ENCODE data around the gene COMMD6. TPM values are rescaled to one million over a fixed set of nuclear protein-coding genes. Genes with fewer than 3 reads are reported as not detected.

COMMD6 gene
- total and polyA plus RNA-seq, 2 experiments from 2014 or later: 34.9 to 339 TPM

DNA sequence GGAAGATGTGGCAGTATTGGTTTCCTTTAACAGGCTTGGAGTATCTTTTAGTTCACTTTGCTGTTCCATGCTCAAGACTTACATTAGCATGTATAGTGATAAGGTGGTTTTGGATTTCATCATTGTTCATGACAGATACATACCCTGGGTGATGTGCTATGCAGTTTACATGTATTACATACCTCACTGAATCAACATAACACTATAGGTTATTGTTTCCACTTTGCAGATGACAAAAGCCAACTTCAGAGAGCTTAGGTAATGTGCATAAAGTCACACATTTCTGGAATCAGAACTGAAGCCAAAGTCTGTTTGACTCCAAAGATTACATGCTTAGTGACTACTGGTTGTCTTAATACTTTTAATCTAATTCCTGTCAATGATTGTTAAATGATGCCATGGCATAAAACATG, 7.1 kb downstream of the COMMD6 start:
- 0 out of 2 replicates have a peak, but pooled peaks cover 8% of the 10 kb centered on the region for H4K20me1 ChIP-seq (replicated peaks; ENCODE audit: insufficient read depth)

DNA sequence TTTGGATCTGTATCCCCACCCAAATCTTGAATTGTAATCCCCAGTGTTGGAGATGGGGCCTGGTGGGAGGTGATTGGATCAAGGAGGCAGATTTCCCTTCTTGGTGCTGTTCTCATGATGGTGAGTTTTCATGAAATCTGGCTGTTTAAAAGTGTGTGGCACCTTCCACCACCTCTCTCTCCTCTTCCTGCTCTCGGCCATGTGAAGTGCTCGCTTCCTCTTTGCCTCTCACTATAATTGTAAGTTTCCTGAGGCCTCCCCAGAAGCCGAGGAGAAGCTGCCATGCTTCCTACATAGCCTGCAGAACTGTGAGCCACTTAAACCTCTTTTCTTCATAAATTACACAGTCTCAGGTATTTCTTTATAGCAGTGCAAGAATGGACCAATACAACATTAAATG, 15.7 kb downstream of the COMMD6 start:
- H3K36me3 ChIP-seq (ENCODE audit: insufficient read depth): no peaks in the 10 kb centered on the region; the same call in none of the 2 replicates
- H3K27me3 ChIP-seq (ENCODE audit: insufficient read depth): no peaks in the 10 kb centered on the region
- no peaks in the 10 kb centered on the region for H3K4me1 ChIP-seq (ENCODE audit: insufficient read depth)
- ATAC-seq: no peak
- no peak for DNase-seq (ENCODE audit: low spot score)
- no peaks in the 10 kb centered on the region for H4K20me1 ChIP-seq (replicated peaks; ENCODE audit: insufficient read depth)
- peaks cover 43% of the 10 kb centered on the region for H3K36me3 Mint-ChIP-seq (ENCODE audit: low read depth)
- no peaks in the 10 kb centered on the region for H3K27me3 Mint-ChIP-seq (ENCODE audit: insufficient read depth, low read depth, poor library complexity)
- H2AFZ ChIP-seq: no peak overlapping the region
- peaks cover 3% of the 10 kb centered on the region; the same call in 1 of the 2 replicates for H3K9me2 ChIP-seq (ENCODE audit: insufficient read depth)
- H3K79me2 ChIP-seq (replicated peaks; ENCODE audit: insufficient read depth): no peaks in the 10 kb centered on the region
- H3K4me1 Mint-ChIP-seq: peaks cover 6% of the 10 kb centered on the region
- no peak overlapping the region for H3K27ac Mint-ChIP-seq
- H3F3A ChIP-seq (replicated peaks; ENCODE audit: low read depth): no peaks in the 10 kb centered on the region
- H3K9me3 Mint-ChIP-seq: peaks cover 39% of the 10 kb centered on the region
- H3K4me2 ChIP-seq: no peak overlapping the region
- H3K4me3 Mint-ChIP-seq: no peak overlapping the region
- H3K27ac ChIP-seq (ENCODE audit: low read depth): no peak overlapping the region
- no peak overlapping the region for H3K4me3 ChIP-seq
- TF ChIP-seq POLR2AphosphoS5 (IDR thresholded peaks at IDR 0.05; ENCODE audit: low read depth) (no peak), ZNF331 (CRISPR knock-in tag; IDR thresholded peaks at IDR 0.05; ENCODE audit: low read depth) (no peak), NANOG (IDR thresholded peaks at IDR 0.05; ENCODE audit: borderline replicate concordance) (no peak), CREB1 (CRISPR knock-in tag; IDR thresholded peaks at IDR 0.05; ENCODE audit: low read depth) (no peak), ZNF114 (CRISPR knock-in tag; IDR thresholded peaks at IDR 0.05) (no peak), EZH2 (IDR thresholded peaks at IDR 0.05; ENCODE audit: low read depth, unreplicated experiment) (no peak)
- TF ChIP-seq, protein P1, sequence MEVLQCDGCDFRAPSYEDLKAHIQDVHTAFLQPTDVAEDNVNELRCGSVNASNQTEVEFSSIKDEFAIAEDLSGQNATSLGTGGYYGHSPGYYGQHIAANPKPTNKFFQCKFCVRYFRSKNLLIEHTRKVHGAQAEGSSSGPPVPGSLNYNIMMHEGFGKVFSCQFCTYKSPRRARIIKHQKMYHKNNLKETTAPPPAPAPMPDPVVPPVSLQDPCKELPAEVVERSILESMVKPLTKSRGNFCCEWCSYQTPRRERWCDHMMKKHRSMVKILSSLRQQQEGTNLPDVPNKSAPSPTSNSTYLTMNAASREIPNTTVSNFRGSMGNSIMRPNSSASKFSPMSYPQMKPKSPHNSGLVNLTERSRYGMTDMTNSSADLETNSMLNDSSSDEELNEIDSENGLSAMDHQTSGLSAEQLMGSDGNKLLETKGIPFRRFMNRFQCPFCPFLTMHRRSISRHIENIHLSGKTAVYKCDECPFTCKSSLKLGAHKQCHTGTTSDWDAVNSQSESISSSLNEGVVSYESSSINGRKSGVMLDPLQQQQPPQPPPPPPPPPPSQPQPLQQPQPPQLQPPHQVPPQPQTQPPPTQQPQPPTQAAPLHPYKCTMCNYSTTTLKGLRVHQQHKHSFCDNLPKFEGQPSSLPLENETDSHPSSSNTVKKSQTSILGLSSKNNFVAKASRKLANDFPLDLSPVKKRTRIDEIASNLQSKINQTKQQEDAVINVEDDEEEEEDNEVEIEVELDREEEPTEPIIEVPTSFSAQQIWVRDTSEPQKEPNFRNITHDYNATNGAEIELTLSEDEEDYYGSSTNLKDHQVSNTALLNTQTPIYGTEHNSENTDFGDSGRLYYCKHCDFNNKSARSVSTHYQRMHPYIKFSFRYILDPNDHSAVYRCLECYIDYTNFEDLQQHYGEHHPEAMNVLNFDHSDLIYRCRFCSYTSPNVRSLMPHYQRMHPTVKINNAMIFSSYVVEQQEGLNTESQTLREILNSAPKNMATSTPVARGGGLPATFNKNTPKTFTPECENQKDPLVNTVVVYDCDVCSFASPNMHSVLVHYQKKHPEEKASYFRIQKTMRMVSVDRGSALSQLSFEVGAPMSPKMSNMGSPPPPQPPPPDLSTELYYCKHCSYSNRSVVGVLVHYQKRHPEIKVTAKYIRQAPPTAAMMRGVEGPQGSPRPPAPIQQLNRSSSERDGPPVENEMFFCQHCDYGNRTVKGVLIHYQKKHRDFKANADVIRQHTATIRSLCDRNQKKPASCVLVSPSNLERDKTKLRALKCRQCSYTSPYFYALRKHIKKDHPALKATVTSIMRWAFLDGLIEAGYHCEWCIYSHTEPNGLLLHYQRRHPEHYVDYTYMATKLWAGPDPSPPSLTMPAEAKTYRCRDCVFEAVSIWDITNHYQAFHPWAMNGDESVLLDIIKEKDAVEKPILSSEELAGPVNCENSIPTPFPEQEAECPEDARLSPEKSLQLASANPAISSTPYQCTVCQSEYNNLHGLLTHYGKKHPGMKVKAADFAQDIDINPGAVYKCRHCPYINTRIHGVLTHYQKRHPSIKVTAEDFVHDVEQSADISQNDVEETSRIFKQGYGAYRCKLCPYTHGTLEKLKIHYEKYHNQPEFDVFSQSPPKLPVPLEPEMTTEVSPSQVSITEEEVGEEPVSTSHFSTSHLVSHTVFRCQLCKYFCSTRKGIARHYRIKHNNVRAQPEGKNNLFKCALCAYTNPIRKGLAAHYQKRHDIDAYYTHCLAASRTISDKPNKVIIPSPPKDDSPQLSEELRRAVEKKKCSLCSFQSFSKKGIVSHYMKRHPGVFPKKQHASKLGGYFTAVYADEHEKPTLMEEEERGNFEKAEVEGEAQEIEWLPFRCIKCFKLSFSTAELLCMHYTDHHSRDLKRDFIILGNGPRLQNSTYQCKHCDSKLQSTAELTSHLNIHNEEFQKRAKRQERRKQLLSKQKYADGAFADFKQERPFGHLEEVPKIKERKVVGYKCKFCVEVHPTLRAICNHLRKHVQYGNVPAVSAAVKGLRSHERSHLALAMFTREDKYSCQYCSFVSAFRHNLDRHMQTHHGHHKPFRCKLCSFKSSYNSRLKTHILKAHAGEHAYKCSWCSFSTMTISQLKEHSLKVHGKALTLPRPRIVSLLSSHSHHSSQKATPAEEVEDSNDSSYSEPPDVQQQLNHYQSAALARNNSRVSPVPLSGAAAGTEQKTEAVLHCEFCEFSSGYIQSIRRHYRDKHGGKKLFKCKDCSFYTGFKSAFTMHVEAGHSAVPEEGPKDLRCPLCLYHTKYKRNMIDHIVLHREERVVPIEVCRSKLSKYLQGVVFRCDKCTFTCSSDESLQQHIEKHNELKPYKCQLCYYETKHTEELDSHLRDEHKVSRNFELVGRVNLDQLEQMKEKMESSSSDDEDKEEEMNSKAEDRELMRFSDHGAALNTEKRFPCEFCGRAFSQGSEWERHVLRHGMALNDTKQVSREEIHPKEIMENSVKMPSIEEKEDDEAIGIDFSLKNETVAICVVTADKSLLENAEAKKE (CRISPR knock-in tag; IDR thresholded peaks at IDR 0.05): no peak
- TF ChIP-seq, protein P2, sequence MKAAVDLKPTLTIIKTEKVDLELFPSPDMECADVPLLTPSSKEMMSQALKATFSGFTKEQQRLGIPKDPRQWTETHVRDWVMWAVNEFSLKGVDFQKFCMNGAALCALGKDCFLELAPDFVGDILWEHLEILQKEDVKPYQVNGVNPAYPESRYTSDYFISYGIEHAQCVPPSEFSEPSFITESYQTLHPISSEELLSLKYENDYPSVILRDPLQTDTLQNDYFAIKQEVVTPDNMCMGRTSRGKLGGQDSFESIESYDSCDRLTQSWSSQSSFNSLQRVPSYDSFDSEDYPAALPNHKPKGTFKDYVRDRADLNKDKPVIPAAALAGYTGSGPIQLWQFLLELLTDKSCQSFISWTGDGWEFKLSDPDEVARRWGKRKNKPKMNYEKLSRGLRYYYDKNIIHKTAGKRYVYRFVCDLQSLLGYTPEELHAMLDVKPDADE (IDR thresholded peaks at IDR 0.05): no peak
- TF ChIP-seq, protein P3, sequence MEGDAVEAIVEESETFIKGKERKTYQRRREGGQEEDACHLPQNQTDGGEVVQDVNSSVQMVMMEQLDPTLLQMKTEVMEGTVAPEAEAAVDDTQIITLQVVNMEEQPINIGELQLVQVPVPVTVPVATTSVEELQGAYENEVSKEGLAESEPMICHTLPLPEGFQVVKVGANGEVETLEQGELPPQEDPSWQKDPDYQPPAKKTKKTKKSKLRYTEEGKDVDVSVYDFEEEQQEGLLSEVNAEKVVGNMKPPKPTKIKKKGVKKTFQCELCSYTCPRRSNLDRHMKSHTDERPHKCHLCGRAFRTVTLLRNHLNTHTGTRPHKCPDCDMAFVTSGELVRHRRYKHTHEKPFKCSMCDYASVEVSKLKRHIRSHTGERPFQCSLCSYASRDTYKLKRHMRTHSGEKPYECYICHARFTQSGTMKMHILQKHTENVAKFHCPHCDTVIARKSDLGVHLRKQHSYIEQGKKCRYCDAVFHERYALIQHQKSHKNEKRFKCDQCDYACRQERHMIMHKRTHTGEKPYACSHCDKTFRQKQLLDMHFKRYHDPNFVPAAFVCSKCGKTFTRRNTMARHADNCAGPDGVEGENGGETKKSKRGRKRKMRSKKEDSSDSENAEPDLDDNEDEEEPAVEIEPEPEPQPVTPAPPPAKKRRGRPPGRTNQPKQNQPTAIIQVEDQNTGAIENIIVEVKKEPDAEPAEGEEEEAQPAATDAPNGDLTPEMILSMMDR (conservative IDR thresholded peaks at IDR 0.05; ENCODE audit: low read depth in 2 of 2): no peak

More for the DNA sequence above, 7.1 kb downstream of the COMMD6 start:
- Histone ChIP-seq H3K27me3 (ENCODE audit: insufficient read depth) (no peaks in the 10 kb centered on the region), H3K79me2 (replicated peaks; ENCODE audit: insufficient read depth) (peaks cover 9% of the 10 kb centered on the region), H3K4me3 (no peak overlapping the region), H3K36me3 (ENCODE audit: insufficient read depth) (peaks cover 4% of the 10 kb centered on the region; the same call in 1 of the 2 replicates), H3K27ac (ENCODE audit: low read depth) (no peak overlapping the region), H3K4me1 (ENCODE audit: insufficient read depth) (peaks cover 13% of the 10 kb centered on the region; the same call in 1 of the 2 replicates), H3K4me2 (no peak overlapping the region), H3K9me2 (ENCODE audit: insufficient read depth) (no peaks in the 10 kb centered on the region), H2AFZ (no peak overlapping the region), H3F3A (replicated peaks; ENCODE audit: low read depth) (no peaks in the 10 kb centered on the region)
- peaks cover 16% of the 10 kb centered on the region; the same call in 2 of the 3 replicates for H3K4me1 Mint-ChIP-seq
- peak overlapping the region; percentile 32; the same call in 1 of the 2 replicates for H3K27ac Mint-ChIP-seq
- TF ChIP-seq STAT1 (IDR thresholded peaks at IDR 0.05; ENCODE audit: unreplicated experiment): no peak
- TF ChIP-seq EZH2phosphoT487 (IDR thresholded peaks at IDR 0.05; ENCODE audit: unreplicated experiment): no peak
- H3K36me3 Mint-ChIP-seq (ENCODE audit: low read depth): peaks cover 46% of the 10 kb centered on the region
- no peaks in the 10 kb centered on the region for H3K9me3 Mint-ChIP-seq
- no peak overlapping the region for H3K4me3 Mint-ChIP-seq
- no peak for ATAC-seq
- no peak for DNase-seq (ENCODE audit: low spot score)
- no peaks in the 10 kb centered on the region for H3K27me3 Mint-ChIP-seq (ENCODE audit: insufficient read depth, low read depth, poor library complexity)
